HEK293 (cell line): ENCODE results near the gene ZDHHC14.

Source experiments
- FEZF1 ChIP-seq: fragments of 450-650 bp; formaldehyde crosslinking; IDR thresholded peaks from 2 replicates; pipeline ENCODE4 v1.5.1; 2016; ENCODE audit warnings: missing biosample characterization, missing genetic modification characterization
- GLIS2 ChIP-seq: fragments of 450-650 bp; formaldehyde crosslinking; IDR thresholded peaks from 2 replicates; pipeline ENCODE4 v1.5.1; 2016; ENCODE audit warnings: missing biosample characterization, missing genetic modification characterization
- INSM2 ChIP-seq: fragments of 450-650 bp; formaldehyde crosslinking; IDR thresholded peaks from 2 replicates; pipeline ENCODE4 v1.5.1; 2016; ENCODE audit warnings: missing biosample characterization, missing genetic modification characterization
- KLF17 ChIP-seq: fragments of 450-650 bp; formaldehyde crosslinking; IDR thresholded peaks from 2 replicates; pipeline ENCODE4 v1.5.1; 2016; ENCODE audit warnings: missing biosample characterization, missing genetic modification characterization
- OSR2 ChIP-seq: fragments of 450-650 bp; formaldehyde crosslinking; IDR thresholded peaks from 2 replicates; pipeline ENCODE4 v1.5.1; 2016; ENCODE audit warnings: missing biosample characterization, missing genetic modification characterization
- PRDM6 ChIP-seq: fragments of 450-650 bp; formaldehyde crosslinking; IDR thresholded peaks from 2 replicates; pipeline ENCODE4 v1.5.1; 2017; ENCODE audit warnings: missing biosample characterization, missing genetic modification characterization
- ZBTB10 ChIP-seq: fragments of 450-650 bp; formaldehyde crosslinking; IDR thresholded peaks from 2 replicates; pipeline ENCODE4 v1.5.1; 2016; ENCODE audit warnings: missing biosample characterization, missing genetic modification characterization
- ZEB2 ChIP-seq: fragments of 450-650 bp; formaldehyde crosslinking; IDR thresholded peaks from 2 replicates; pipeline ENCODE4 v1.5.1; 2016; ENCODE audit warnings: missing biosample characterization, missing genetic modification characterization
- ZNF133 ChIP-seq: fragments of 450-650 bp; formaldehyde crosslinking; IDR thresholded peaks from 2 replicates; pipeline ENCODE4 v1.5.1; 2016; ENCODE audit warnings: missing biosample characterization, missing genetic modification characterization
- ZNF146 ChIP-seq: fragments of 450-650 bp; formaldehyde crosslinking; IDR thresholded peaks from 2 replicates; pipeline ENCODE4 v1.5.1; 2016; ENCODE audit warnings: missing biosample characterization, missing genetic modification characterization
- ZNF214 ChIP-seq: fragments of 450-650 bp; formaldehyde crosslinking; IDR thresholded peaks from 2 replicates; pipeline ENCODE4 v1.5.1; 2017; ENCODE audit warnings: missing biosample characterization, mild to moderate bottlenecking, missing genetic modification characterization, borderline replicate concordance
- ZNF26 ChIP-seq: fragments of 450-650 bp; formaldehyde crosslinking; IDR thresholded peaks from 2 replicates; pipeline ENCODE4 v1.5.1; 2016; ENCODE audit warnings: missing biosample characterization, missing genetic modification characterization
- ZNF274 ChIP-seq, 2 experiments: fragments of 200-500 bp in 1 of 2; fragments of 450-650 bp in 1 of 2; sonication (Bioruptor generic) in 1 of 2; formaldehyde crosslinking in 1 of 2; IDR thresholded peaks; 2 replicates each; pipeline versions ENCODE4 v1.5.1 to v1.6.1; 2014 to 2016; ENCODE audit warnings: borderline replicate concordance in 1 of 2, inconsistent platforms in 1 of 2, low read length in 1 of 2, missing biosample characterization in 1 of 2, missing genetic modification characterization in 1 of 2
- ZNF37A ChIP-seq: fragments of 450-650 bp; IDR thresholded peaks from 2 replicates; pipeline ENCODE4 v1.5.1; 2018; ENCODE audit warnings: missing biosample characterization, missing genetic modification characterization
- ZNF433 ChIP-seq: fragments of 450-650 bp; formaldehyde crosslinking; IDR thresholded peaks from 2 replicates; pipeline ENCODE4 v1.5.1; 2016; ENCODE audit warnings: missing biosample characterization, missing genetic modification characterization, low read depth
- ZNF596 ChIP-seq: fragments of 450-650 bp; IDR thresholded peaks from 2 replicates; pipeline ENCODE4 v1.5.0; 2018; ENCODE audit warnings: missing biosample characterization, mild to moderate bottlenecking, missing genetic modification characterization, moderate library complexity
- ZNF623 ChIP-seq: fragments of 450-650 bp; formaldehyde crosslinking; IDR thresholded peaks from 2 replicates; pipeline ENCODE4 v1.5.1; 2016; ENCODE audit warnings: missing biosample characterization, missing genetic modification characterization
- ZNF629 ChIP-seq: fragments of 450-650 bp; formaldehyde crosslinking; IDR thresholded peaks from 2 replicates; pipeline ENCODE4 v1.5.1; 2017; ENCODE audit warnings: missing biosample characterization, missing genetic modification characterization
- ZNF654 ChIP-seq: fragments of 450-650 bp; formaldehyde crosslinking; IDR thresholded peaks from 2 replicates; pipeline ENCODE4 v1.5.1; 2016; ENCODE audit warnings: low read depth, missing biosample characterization, missing genetic modification characterization
- ZNF830 ChIP-seq: fragments of 450-650 bp; IDR thresholded peaks from 2 replicates; pipeline ENCODE4 v1.5.0; 2018; ENCODE audit warnings: missing biosample characterization, missing genetic modification characterization, low read depth, mild to moderate bottlenecking, moderate library complexity

Gene ZDHHC14

GRCh38 chr6:157528931-157529653 lies 148.1 kb downstream of the ZDHHC14 start (continued):
- TF ChIP-seq ZBTB10 (tag by site-specific recombination) (no peak), ZNF214 (tag by site-specific recombination) (no peak), ZNF274 (IDR thresholded peaks at IDR 0.05; ENCODE audit: low read length) (no peak), ZNF274 (tag by site-specific recombination; IDR thresholded peaks at IDR 0.05; ENCODE audit: borderline replicate concordance) (no peak), ZNF629 (peak; percentile 70), PRDM6 (tag by site-specific recombination) (peak; percentile 71), FEZF1 (tag by site-specific recombination) (peak; percentile 75), ZNF596 (tag by site-specific recombination) (peak; percentile 18; the same call in 1 of the 2 replicates), ZNF830 (no peak), ZEB2 (tag by site-specific recombination) (peak; percentile 82), INSM2 (tag by site-specific recombination) (peak; percentile 63; the same call in 1 of the 2 replicates), ZNF433 (tag by site-specific recombination) (no peak), KLF17 (no peak), ZNF623 (tag by site-specific recombination) (no peak), ZNF146 (tag by site-specific recombination) (no peak), ZNF37A (no peak), ZNF26 (tag by site-specific recombination) (no peak), OSR2 (peak; percentile 93), ZNF654 (tag by site-specific recombination) (no peak), GLIS2 (tag by site-specific recombination) (no peak), ZNF133 (tag by site-specific recombination) (no peak)
